NCI-H2171 treated with DMSO at 0.1 percent for 48 hours (cell line): ENCODE data around the gene ATP2C2.
"Not testable (repeated sequence)": the region's sequence is repeated elsewhere in the genome, so short reads cannot be mapped to it uniquely, and the experiment has no call there.

ENCODE experiments used
- DNase-seq: peaks from one replicate; lab custom pipeline; 2025; lab: John Stamatoyannopoulos, UW

The ATP2C2 gene, protein sequence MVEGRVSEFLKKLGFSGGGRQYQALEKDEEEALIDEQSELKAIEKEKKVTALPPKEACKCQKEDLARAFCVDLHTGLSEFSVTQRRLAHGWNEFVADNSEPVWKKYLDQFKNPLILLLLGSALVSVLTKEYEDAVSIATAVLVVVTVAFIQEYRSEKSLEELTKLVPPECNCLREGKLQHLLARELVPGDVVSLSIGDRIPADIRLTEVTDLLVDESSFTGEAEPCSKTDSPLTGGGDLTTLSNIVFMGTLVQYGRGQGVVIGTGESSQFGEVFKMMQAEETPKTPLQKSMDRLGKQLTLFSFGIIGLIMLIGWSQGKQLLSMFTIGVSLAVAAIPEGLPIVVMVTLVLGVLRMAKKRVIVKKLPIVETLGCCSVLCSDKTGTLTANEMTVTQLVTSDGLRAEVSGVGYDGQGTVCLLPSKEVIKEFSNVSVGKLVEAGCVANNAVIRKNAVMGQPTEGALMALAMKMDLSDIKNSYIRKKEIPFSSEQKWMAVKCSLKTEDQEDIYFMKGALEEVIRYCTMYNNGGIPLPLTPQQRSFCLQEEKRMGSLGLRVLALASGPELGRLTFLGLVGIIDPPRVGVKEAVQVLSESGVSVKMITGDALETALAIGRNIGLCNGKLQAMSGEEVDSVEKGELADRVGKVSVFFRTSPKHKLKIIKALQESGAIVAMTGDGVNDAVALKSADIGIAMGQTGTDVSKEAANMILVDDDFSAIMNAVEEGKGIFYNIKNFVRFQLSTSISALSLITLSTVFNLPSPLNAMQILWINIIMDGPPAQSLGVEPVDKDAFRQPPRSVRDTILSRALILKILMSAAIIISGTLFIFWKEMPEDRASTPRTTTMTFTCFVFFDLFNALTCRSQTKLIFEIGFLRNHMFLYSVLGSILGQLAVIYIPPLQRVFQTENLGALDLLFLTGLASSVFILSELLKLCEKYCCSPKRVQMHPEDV

DNA sequence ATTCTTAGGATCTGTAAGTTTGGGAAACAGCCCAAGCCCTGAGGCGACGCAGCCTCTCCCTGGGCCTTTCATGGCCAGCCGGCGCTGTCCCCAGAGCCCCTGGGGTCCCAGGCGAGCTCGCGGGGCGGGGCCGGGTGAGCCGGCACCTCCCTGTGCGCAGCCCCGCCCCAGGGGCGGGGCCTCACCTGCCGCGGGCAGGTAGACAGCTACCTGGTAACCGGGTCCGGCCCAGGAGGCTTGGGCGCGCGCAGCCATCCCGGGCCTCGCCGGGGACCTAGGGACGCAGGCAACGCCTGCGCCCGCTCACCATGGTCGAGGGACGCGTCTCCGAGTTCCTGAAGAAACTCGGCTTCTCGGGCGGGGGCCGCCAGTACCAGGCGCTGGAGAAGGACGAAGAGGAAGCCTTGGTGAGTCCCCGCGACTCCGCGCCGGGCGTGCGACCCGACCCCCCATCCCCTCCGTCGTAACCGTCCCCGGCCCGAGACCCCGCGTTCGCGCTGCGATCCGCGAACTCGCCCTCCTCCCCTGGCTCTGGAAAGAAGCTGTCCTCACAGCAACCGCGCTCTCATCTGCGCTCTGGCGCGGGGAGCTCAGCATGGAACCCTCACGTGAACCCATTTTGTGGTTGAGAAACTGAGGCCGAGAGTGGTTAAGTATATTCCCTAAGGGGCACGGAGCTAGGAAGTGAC, at the start of gene ATP2C2:
TSS of gene ATP2C2 (plus strand) at position 231 of the 689 bp plus-strand sequence. CDS start at position 309, 78 bp downstream.
- peak; percentile 48 for DNase-seq

DNA sequence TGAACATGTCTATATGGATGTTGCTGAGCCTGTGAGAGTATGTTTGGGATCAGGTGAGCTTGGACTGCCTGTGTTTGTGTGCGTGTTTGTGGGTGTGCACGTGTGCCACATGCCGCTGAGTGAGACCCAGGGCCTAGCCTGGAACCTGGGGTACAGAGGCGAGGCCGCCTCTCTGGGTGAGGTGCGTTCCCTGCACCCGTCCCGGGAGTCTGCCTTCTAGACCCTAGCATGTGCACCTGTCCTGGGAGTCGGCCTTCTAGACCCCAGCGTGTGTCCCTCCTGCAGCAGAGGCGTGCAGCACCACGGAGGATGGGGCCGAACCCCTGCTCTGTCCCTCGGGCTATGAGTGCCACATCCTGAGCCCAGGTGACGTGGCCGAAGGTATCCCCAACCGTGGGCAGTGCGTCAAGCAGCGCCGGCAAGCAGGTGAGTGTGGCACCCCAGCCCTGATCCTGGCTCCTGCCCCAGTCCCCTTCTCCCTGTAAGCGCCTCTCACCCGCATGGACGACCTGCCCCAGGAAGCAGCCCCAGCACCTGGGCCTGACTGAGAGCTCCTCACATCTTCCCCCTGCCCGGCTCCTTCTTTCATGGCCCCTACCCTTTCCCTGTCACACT, 49.1 kb upstream of the ATP2C2 start:
- no peak for DNase-seq

DNA sequence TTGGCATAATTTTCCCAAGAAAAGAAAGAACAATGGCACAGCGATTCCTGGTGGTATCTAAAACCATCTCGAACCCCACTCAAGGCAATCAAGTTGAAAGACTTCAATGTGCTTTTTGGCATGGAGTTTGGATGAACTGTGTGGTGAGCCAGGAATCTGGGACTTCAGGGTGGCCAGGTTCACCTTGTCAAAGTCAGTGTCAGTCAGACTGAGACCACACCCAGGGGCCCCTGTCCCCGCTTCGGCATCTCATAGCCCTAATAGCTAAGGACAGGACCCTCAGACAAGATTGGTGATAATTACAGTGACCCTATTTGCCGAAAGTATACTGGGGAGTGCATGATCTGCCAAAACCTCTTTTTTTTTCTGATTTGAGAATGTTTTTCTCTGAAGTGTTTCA, 47.8 kb upstream of the ATP2C2 start:
- no peak for DNase-seq

DNA sequence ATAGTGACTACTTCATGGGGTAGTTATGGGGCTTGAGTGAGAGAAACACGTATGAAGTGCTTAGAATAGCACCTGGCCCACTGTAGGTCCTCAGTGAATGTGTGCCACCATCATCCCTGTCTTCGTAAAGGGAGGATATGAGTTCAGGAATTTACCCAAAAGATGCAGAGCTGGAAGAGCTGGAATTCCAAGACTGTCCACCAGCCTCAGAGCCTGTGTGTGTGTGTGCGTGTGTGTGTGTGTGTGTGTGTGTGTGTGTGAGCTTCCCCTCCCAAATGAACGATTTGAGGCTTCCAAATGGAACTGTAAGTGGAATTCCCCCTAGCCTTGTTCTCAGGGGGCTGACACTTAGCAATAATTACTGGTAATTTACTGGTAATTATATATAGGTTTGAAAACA, 46.4 kb upstream of the ATP2C2 start:
- DNase-seq: no peak

DNA sequence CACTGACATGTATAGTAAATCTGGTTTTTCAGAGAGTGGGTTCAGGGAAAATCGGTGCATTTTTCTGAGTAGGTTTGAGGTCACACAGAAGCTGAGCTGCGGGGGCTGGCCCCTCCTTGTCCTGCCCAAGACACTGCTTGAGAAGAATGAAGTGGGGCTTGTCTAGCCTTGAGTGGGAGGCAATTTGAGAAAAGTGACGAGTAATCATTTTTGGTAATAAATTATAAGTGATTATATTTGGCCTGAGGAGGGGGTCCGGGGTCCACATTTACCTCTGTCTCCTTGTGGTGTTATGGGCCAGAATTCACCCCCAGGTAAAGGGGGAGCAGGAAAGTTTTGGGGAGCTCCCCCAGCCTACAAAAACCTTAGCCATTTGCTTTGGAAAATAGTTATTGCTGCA, 45.6 kb upstream of the ATP2C2 start:
- DNase-seq: no peak

DNA sequence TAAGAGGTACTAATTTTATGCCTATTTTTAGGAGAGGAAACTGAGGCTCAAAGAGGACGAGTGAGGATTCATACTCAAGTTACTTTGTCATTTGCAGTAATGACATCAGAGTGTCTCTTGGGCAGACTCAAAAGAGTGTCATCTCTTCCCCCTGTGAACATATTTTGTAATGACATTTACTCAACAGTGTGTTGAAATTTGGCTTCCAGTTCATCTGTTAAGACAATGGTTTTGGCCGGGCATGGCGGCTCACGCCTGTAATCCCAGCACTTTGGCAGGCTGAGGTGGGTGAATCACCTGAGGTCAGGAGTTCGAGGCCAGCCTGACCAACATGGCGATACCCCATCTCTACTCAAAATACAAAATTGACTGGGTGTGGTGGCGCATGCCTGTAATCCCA, 44.7 kb upstream of the ATP2C2 start:
- no peak for DNase-seq

DNA sequence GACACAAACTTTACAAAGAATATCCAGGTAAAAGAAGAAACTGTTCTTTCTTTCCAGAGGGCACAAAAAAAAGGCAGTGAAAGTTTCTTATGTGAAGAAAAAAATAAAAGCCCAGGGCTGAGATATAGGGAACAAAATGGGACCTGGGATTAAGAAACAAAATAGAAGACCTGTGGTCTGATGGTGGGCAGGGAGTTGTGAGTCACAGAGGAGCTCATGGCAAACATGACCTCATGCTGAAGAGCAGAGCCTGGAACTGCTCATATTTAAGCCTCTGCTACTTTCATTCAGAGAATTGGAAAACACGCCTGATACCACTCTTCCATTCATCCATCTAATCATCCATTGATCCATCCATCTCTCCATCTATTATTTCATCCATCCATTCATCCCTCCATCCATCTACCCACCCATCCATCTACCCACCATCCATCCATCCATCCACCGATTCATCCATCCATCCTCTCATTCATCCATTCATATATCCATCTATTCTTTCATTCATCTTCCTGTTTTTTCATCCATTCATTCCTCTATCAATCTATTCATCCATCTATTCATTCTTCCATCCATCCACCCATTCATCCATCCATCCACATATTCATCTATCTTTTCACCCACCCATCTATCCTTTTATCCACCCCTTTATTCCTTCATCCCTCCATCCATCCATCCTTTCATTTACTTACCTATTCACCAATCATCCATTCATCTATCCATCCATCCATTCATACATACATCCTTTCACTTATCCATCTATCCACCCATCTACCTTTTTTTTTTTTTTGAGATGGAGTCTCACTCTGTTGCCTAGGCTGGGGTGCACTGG, 43.7 kb upstream of the ATP2C2 start:
- no peak for DNase-seq

DNA sequence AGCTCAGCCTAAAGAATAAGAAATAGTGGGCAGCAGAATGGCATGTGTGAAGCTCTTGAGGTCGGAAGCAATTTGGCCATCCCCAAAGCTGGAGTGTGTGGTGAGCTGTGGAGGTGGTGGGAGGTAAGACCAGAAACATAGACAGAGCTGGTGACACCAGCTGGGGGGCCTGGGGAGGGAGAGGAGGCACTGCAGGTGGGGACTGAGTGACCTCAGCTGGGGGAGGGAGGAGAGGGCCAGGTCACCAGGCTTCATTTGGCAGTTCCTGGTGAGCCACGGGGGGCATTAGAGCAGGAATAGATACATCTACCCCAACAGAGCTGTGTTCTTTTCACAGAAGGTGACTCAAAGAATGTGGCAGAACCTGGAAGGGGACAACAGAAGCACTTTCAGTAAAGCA, 41.8 kb upstream of the ATP2C2 start:
- DNase-seq: no peak

DNA sequence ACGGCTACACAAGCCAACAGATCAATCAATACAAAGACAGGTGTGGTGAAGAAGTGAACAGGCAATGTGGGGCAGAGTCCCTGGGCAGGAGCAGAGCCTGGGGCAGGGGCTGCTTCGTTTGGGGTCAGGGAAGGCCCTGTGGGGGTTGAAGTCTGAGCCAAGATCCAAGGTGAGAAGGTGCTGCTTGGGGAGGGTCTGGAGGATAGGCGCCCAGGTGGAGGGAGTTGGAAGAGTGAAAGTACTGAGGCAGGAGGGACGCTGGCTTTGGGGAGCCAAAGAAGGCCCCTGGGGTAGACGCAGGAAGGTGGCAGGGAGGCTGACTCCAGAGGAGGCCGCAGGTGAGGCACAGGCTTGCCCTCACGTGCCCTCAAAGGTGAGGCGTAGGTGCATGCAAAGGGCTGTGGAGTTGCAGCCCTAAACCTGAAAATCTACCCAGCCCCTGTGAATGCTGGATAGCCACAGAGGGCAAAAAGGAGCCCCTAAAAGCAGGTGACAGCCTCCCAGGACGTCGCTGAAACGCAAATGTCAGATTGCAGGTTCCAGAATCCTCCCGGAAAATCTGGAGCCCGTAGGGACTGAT, 40.3 kb upstream of the ATP2C2 start:
- no peak for DNase-seq

DNA sequence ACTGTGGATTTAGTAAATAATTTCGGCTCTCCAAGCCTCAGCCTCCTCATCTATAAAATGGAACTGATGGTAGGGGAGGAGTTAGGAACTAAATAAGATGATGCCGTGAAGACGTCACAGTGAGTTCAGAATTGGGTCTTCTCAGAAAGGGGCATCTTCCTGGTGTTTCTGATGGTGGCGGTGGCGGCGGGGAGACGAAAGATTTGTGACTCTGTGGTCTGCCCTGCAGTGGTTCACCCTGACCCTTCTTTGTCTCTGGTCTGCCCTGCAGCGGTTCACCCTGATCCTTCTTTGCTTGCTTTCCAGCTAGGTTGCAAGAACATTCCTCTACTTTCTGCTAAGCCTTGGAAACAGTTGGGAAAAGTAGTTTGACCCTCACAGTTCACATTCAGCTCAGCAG, 39.3 kb upstream of the ATP2C2 start:
- DNase-seq: no peak

DNA sequence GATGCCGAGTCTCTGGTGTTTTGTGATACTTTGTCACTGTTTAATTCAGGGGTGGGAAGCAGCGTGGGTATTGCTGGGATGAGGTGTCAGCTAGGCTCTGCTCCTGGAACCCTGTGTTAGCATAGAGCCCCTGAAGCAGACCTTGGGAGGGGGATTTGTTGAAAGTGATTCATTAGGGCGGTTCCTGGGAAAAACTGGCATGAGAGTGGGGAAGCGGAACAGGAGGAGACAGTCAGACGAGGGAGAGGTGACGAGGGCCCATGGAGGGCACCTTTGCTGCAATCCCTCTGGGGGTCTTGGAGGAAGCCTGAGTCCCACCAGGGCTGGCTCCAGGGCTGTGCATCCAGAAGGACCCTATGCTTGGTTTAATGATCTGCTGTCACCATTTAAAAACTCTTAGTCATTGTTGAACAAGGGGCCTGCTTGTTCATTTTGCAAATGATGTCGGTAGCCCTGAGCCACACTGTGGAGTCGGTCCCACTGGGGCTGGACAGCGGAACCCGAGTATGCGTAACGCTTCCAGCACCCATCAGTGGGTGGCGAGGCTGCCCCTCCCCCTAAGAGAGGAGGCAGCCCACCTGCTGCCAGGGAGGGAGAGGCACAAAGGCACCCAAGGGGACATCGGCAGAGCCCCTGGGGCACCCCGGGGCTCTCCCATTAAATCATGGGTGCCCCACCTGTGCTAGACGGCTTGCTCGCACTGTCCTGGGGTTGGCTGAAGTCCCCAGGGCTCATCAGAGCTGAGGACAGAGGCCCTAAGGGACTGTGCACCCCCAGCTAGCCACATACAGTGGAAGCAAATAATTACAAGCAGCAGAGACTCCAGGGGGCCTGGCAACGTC, 38.3 kb upstream of the ATP2C2 start:
- DNase-seq: no peak

DNA sequence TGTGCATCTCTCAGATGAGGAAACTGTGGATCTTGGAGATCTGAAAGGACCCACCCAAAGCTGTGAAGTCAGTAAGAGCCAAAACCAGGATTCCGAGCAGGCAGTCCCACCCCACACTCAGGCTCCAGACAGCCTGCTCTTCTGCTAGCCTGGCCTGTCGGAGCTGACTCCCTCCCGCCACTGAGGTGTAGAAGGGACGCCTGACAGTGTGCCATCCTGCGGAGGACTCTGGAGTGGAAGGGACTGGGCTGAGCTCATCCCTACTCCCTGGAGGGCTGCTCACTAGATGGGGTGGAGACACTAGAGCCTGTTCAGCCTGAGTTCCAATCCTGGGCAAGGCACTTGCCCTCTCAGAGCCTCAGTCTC, 37.7 kb upstream of the ATP2C2 start:
- no peak for DNase-seq

DNA sequence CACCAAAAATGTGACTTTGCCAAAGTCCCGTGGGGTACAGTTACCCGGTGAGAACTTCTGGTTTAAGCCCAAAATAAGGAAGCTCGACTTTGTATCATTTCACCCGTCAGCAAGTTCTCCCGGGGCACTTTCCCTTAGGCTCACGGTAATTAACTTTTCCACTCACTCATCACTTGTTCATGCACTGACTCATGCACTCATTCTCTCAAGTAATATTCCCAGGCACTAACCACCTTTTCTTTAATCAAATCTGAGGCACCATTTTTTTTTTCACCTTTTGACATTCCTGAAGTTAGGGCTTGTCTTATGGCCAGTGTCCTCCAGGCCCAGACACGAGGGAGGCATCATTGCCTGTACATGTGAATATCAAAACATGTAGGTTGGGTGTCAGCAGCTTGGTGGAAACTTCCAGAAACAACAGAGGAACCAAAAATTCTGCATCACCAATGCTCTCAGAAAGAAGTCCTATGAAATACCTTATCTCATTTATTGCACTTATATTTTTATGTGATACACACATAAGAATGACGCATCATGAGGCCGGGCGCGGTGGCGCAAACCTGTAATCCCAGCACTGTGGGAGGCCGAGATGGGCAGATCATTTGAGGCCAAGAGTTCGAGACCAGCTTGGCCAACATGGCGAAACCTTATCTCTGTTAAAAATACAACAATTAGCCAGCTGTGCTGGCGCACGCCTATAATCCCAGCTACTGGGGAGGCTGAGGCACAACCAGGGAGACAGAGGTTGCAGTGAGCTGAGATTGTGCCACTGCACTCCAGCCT, 36.1 kb upstream of the ATP2C2 start:
- no peak for DNase-seq

DNA sequence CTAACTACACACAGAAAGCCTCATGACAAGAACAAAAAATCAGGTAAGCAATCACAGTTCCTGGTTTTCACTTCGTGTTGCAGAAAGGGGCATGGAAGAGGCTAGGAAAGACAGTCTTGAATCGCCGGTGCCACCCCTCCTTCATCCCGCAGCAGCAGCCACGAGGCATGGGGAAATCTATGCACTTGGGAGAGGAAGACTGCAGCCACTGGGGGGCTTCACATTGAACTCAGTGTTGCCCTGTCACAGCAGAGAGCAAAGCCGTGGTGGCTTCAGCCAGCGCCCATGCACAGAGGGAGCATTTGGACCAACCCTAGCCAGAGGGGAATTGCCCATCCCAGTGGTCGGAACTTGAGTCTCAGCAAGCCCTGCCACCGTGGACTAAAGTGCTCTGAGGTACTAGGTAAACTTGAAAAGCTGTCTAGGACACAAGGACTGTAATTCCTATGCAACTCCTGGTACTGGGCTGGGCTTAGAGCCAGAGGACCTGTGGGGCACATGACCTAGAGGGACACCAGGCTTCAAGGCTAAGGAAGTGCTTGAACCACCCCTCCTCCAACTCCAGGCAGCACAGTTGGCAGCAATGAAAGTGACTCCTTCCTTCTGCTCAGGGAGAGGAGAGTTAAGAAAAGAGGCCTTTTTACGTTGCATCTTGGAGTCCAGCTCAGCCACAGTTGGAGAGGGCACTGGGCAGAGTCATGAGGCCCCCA, 35.2 kb upstream of the ATP2C2 start:
- DNase-seq: no peak

DNA sequence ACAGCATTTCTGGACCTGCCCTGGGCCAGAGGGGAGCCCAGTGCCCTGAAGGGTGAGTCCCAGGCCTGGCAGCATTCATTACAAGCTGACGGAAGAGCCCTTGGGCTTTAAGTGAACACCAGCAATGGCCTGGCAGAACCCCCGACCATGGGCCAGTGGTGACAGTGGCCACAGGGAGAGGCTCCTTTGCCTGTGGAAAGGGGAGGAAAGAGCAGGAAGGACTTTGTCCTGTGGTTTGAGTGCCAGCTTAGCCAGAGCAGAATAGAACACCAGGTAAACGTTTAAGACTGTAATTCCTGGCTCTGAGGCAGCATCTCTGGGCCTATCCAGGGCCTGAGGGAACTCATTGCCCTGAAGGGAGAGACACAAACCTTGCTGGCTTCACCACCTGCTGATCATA, 34.3 kb upstream of the ATP2C2 start:
- DNase-seq: no peak

DNA sequence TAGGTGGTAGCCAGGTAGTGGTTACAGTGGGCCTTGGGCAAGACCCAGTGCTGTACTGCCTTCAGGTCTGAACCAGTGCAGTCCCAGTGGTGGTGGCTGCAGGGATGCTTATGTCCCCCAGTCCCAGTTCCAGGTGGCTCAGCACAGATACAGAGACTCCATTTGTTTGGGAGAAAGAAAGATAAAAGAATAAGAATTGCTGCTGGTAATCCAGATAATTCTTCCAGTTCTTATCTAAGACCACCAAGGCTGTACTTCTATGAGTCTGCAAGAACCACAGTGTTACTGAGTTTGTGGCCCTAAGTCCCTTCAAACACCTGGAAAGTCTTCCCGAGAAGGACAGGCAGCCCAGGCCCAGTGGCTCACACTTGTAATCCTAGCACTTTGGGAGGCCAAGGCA, 33.9 kb upstream of the ATP2C2 start:
- no peak for DNase-seq

DNA sequence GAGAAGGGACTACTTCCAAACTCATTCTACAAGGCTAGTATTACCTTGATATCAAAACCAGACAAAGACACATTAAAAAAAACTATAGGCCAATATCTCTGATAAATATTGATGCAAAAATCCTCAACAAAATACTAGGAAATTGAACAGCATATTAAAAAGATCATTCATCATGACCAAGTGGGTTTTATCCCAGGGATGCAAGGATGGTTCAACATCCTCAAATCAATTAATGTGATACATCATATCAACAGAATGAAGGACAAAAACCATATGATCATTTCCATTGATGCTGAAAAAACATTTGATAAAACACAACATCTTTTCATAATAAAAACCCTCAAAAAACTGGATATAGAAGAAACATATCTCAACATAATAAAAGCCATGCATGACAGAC, 31.1 kb upstream of the ATP2C2 start:
- DNase-seq: not testable (repeated sequence)

DNA sequence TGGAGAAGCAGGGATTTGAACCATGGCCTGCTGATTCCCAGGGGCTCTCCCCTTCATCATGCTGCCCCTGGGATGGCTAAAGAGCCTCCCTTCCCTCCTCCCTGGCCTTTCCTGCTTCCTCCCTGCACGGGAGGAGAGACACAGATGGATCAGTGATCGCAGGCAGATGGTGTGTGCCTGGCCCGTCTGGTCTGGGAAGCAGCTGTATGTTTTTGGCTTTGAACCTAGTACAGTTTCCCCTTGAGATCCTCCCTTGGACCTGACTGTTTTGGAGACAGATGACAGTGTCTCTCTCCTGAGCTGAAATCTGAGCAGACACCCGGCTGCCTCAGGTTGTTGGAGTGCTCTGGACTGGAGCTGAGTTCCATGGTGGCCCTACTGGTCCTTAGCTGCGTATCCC, 29.0 kb upstream of the ATP2C2 start:
- DNase-seq: peak; percentile 98
